Panc1 (cell line): ENCODE results near the gene IL20RA. TPM values are rescaled to one million over a fixed set of nuclear protein-coding genes. Genes with fewer than 3 reads are reported as not detected.

Experiments used
- ATAC-seq: fragments of 200-7000 bp; cut with Tn5 transposase; 2 replicates; pipeline ENCODE4 v1.9.1; 2020; ENCODE audit warnings: mild to moderate bottlenecking, moderate library complexity
- BruUV-seq: library from RNA; stranded (reverse); fragments of 400-500 nt; replicated peaks from 2 replicates; lab custom pipeline; 2021; lab: Mats Ljungman, UMichigan
- CTCF ChIA-PET: fragments of 300-600 bp; sonication (Branson Sonifier 250); formaldehyde crosslinking; loops from one replicate; lab custom pipeline; 2022; ENCODE audit warnings: antibody characterized with exemption; lab: Charles Lee
- POLR2A ChIA-PET: fragments of 300-600 bp; sonication (Branson Sonifier 250); formaldehyde crosslinking; loops from one replicate; lab custom pipeline; 2022; ENCODE audit warnings: antibody characterized with exemption; lab: Charles Lee
- DNase-seq: peaks from one replicate; pipeline ENCODE4 v3.0.0-alpha.2; 2010; ENCODE audit warnings: low read depth, low spot score
- H3K27ac ChIP-seq: 2 replicates; pipeline ENCODE4 v1.5.1; 2011; ENCODE audit warnings: mild to moderate bottlenecking, low read length, inconsistent platforms
- H3K27me3 ChIP-seq: fragments of 200-500 bp; sonication (Bioruptor generic); 2 replicates; pipeline ENCODE4 v1.6.0; 2014; ENCODE audit warnings: low read length, inconsistent platforms; ENCODE audit not compliant: control insufficient read depth, insufficient read depth
- H3K36me3 ChIP-seq: fragments of 200-500 bp; sonication (Bioruptor generic); 2 replicates; pipeline ENCODE4 v1.5.1; 2014; ENCODE audit warnings: inconsistent platforms, mild to moderate bottlenecking, low read length, moderate library complexity; ENCODE audit not compliant: control insufficient read depth, insufficient read depth
- H3K4me1 ChIP-seq: 2 replicates; pipeline ENCODE4 v1.5.1; 2011; ENCODE audit warnings: inconsistent platforms, mild to moderate bottlenecking, low read length, moderate library complexity; ENCODE audit not compliant: control insufficient read depth, insufficient read depth
- H3K4me3 ChIP-seq, 2 experiments: 2 replicates each; pipeline ENCODE4 v1.5.1; 2011 to 2012; ENCODE audit warnings: low read depth in 2 of 2, low read length in 2 of 2, mild to moderate bottlenecking in 2 of 2, inconsistent platforms in 1 of 2, moderate library complexity in 1 of 2
- H3K9me3 ChIP-seq: fragments of 200-500 bp; sonication (Bioruptor generic); 2 replicates; pipeline ENCODE4 v1.5.1; 2014; ENCODE audit warnings: low read depth, mild to moderate bottlenecking, inconsistent platforms, low read length, moderate library complexity; ENCODE audit not compliant: control insufficient read depth, insufficient read depth
- CTCF ChIP-seq: fragments of 450-650 bp; IDR thresholded peaks from 2 replicates; pipeline ENCODE4 v1.5.1; 2017; ENCODE audit warnings: mild to moderate bottlenecking
- POLR2AphosphoS5 ChIP-seq: IDR thresholded peaks from 2 replicates; pipeline ENCODE4 v1.6.1; 2012; ENCODE audit warnings: mild to moderate bottlenecking, low read depth, low read length, moderate library complexity
- REST ChIP-seq, 2 experiments: IDR thresholded peaks; 2 replicates each; pipeline ENCODE4 v1.6.1; 2011 to 2012; ENCODE audit warnings: low read depth in 2 of 2, control low read depth in 1 of 2, low read length in 1 of 2, mild to moderate bottlenecking in 1 of 2, moderate library complexity in 1 of 2; ENCODE audit not compliant: insufficient read depth in 1 of 2
- SIN3A ChIP-seq: IDR thresholded peaks from 2 replicates; pipeline ENCODE4 v1.6.1; 2012; ENCODE audit warnings: low read depth, mild to moderate bottlenecking, low read length, moderate library complexity, borderline replicate concordance; ENCODE audit not compliant: insufficient read depth
- TCF7L2 ChIP-seq: IDR thresholded peaks from 2 replicates; pipeline ENCODE4 v1.6.1; 2011; ENCODE audit warnings: mild to moderate bottlenecking, low read depth, low read length, inconsistent platforms
- in situ Hi-C: cut with HindIII; loops from 2 replicates; pipeline ENCODE4 v1.10.0; 2016; ENCODE audit warnings: low sequenced_read_pairs, low pct_unique_long_range_greater_than_20kb
- intact Hi-C: fragments of 100-400 bp; cut with micrococcal nuclease; formaldehyde crosslinking; loops from one replicate; pipeline ENCODE4 v1.10.0; 2022; ENCODE audit not compliant: unreplicated experiment
- total RNA-seq: library from RNA; stranded (reverse); gene quantifications from one replicate; pipeline ENCODE4 v1.2.1, GENCODE V29; 2021; ENCODE audit not compliant: unreplicated experiment

IL20RA gene
- total RNA-seq, 1 experiment from 2014 or later, result not detected

- ATAC-seq, result no peak
- no peak for TF ChIP-seq SIN3A
- no peak for TF ChIP-seq CTCF
- no peak for TF ChIP-seq REST (IDR thresholded peaks at IDR 0.05; ENCODE audit: insufficient read depth in 1 of 2, low read depth in 2 of 2, low read length in 1 of 2)
- Histone ChIP-seq H3K9me3 (no peaks in the 10 kb centered on the region), H3K36me3 (no peaks in the 10 kb centered on the region), H3K27ac (no peak overlapping the region), H3K4me1 (no peaks in the 10 kb centered on the region), H3K4me3 (no peak overlapping the region), H3K27me3 (peaks cover 11% of the 10 kb centered on the region)
- in situ Hi-C loops, result no loop called here
- no peak for DNase-seq
- POLR2A ChIA-PET, result interaction anchor here (0.6 kb wide), 1 partner anchor 10 kb away, joined by 5 read pairs; no protein-coding TSS in a partner anchor
- CTCF ChIA-PET, result no interaction called here
- intact Hi-C loops, result no loop called here
- no TSS peak for BruUV-seq
These were observed 25.5 kb upstream of the IL20RA start for GRCh38 chr6:137070303-137070702.

- in situ Hi-C loops (no loop called here), intact Hi-C loops (no loop called here)
- no peaks in the 10 kb centered on the region for H3K9me3 ChIP-seq
- CTCF ChIA-PET, result no interaction called here
- TF ChIP-seq REST (IDR thresholded peaks at IDR 0.05; ENCODE audit: insufficient read depth in 1 of 2, low read depth in 2 of 2, low read length in 1 of 2), result no peak
- no peak for TF ChIP-seq POLR2AphosphoS5
- TF ChIP-seq CTCF, result no peak
- no peak for TF ChIP-seq SIN3A
- TF ChIP-seq TCF7L2, result no peak
- no peaks in the 10 kb centered on the region for H3K4me1 ChIP-seq
- H3K4me3 ChIP-seq, result no peak overlapping the region
- POLR2A ChIA-PET, result no interaction called here
- no peak overlapping the region for H3K27ac ChIP-seq
- no peak for ATAC-seq
- H3K27me3 ChIP-seq, result peaks cover 11% of the 10 kb centered on the region
- BruUV-seq, result no TSS peak
- no peak for DNase-seq
- no peaks in the 10 kb centered on the region for H3K36me3 ChIP-seq
These were observed 22.6 kb upstream of the IL20RA start for GRCh38 chr6:137067399-137067798.
